Activated naive CD4-positive, alpha-beta T cell treated with anti-CD3 and anti-CD28 coated beads, Interleukin-2, amount 10 ng/mL, durations not matched to agents 7 days and 5 days (primary cell): ENCODE measurements around the gene OR4D2.

Experiments used
- CTCF ChIA-PET: fragments of 350-600 bp; sonication (Branson Sonifier 250); formaldehyde crosslinking; loops from one replicate; lab custom pipeline; 2021; ENCODE audit warnings: antibody characterized with exemption; lab: Charles Lee
- DNase-seq: peaks from one replicate; pipeline ENCODE4 v3.0.0-alpha.2; 2020
- H3K27ac Mint-ChIP-seq: one replicate; pipeline ENCODE4 v1.8.0; 2021; ENCODE audit warnings: mild to moderate bottlenecking, moderate library complexity, mixed read lengths
- H3K27me3 Mint-ChIP-seq: one replicate; pipeline ENCODE4 v1.8.0; 2021; ENCODE audit warnings: mild to moderate bottlenecking, mixed read lengths
- H3K36me3 Mint-ChIP-seq: one replicate; pipeline ENCODE4 v1.8.0; 2021; ENCODE audit warnings: mixed read lengths
- H3K4me1 Mint-ChIP-seq: one replicate; pipeline ENCODE4 v1.8.0; 2021; ENCODE audit warnings: mixed read lengths
- H3K4me3 Mint-ChIP-seq: one replicate; pipeline ENCODE4 v1.8.0; 2021; ENCODE audit warnings: mild to moderate bottlenecking, moderate library complexity, mixed read lengths
- H3K9me3 Mint-ChIP-seq: one replicate; pipeline ENCODE4 v1.8.0; 2021; ENCODE audit warnings: mixed read lengths

The OR4D2 gene

GRCh38 chr17:58204796-58205195, 38.0 kb downstream of the OR4D2 start:
- DNase-seq, result no peak
- Mint-ChIP-seq H3K4me1 (peaks cover under 1% of the 10 kb centered on the region), H3K27ac (no peak overlapping the region)

GRCh38 chr17:58205936-58206335, 39.2 kb downstream of the OR4D2 start:
- peaks cover 7% of the 10 kb centered on the region for H3K27me3 Mint-ChIP-seq
- H3K4me3 Mint-ChIP-seq, result no peak overlapping the region
- peaks cover 10% of the 10 kb centered on the region for H3K4me1 Mint-ChIP-seq
- H3K27ac Mint-ChIP-seq, result no peak overlapping the region
- no peak for DNase-seq
- peaks cover 10% of the 10 kb centered on the region for H3K36me3 Mint-ChIP-seq
- CTCF ChIA-PET, result no interaction called here
- H3K9me3 Mint-ChIP-seq, result no peaks in the 10 kb centered on the region

More at GRCh38 chr17:58204796-58205195, 38.0 kb downstream of the OR4D2 start:
- Mint-ChIP-seq H3K27me3 (peaks cover 12% of the 10 kb centered on the region), H3K36me3 (peaks cover 2% of the 10 kb centered on the region), H3K9me3 (no peaks in the 10 kb centered on the region), H3K4me3 (no peak overlapping the region)
- CTCF ChIA-PET, result interaction anchor here (1.3 kb wide), 1 partner anchor 10 kb away, joined by 5 read pairs; no protein-coding TSS in a partner anchor

GRCh38 chr17:58207451-58207850, 40.7 kb downstream of the OR4D2 start:
- Mint-ChIP-seq H3K27ac (no peak overlapping the region), H3K36me3 (peaks cover 13% of the 10 kb centered on the region), H3K9me3 (no peaks in the 10 kb centered on the region), H3K4me1 (peaks cover 12% of the 10 kb centered on the region), H3K27me3 (peaks cover 4% of the 10 kb centered on the region), H3K4me3 (no peak overlapping the region)
- CTCF ChIA-PET, result no interaction called here
- no peak for DNase-seq

- Mint-ChIP-seq H3K36me3 (peaks cover 14% of the 10 kb centered on the region), H3K4me3 (no peak overlapping the region), H3K27ac (no peak overlapping the region), H3K27me3 (no peaks in the 10 kb centered on the region), H3K9me3 (no peaks in the 10 kb centered on the region), H3K4me1 (peaks cover 12% of the 10 kb centered on the region)
- CTCF ChIA-PET, result no interaction called here
- DNase-seq, result no peak
Observed at GRCh38 chr17:58208344-58208743, 41.6 kb downstream of the OR4D2 start.

GRCh38 chr17:58210922-58211321, 44.1 kb downstream of the OR4D2 start:
- DNase-seq, result no peak
- Mint-ChIP-seq H3K27me3 (no peaks in the 10 kb centered on the region), H3K27ac (no peak overlapping the region), H3K36me3 (peaks cover 17% of the 10 kb centered on the region), H3K4me1 (peaks cover 12% of the 10 kb centered on the region), H3K9me3 (no peaks in the 10 kb centered on the region), H3K4me3 (no peak overlapping the region)
- CTCF ChIA-PET, result interaction anchor here (1.6 to 2.4 kb wide), 2 partner anchors 10 to 11 kb away, joined by 3 to 7 read pairs; no protein-coding TSS in a partner anchor

- DNase-seq, result no peak
- H3K4me3 Mint-ChIP-seq, result no peak overlapping the region
- H3K27ac Mint-ChIP-seq, result no peak overlapping the region
- H3K27me3 Mint-ChIP-seq, result no peaks in the 10 kb centered on the region
- H3K9me3 Mint-ChIP-seq, result no peaks in the 10 kb centered on the region
- peaks cover 29% of the 10 kb centered on the region for H3K4me1 Mint-ChIP-seq
- H3K36me3 Mint-ChIP-seq, result peaks cover 8% of the 10 kb centered on the region
- CTCF ChIA-PET, result interaction anchor here (1.1 to 3.5 kb wide), 3 partner anchors 11 to 23 kb away, joined by 3 to 17 read pairs (median 3); no protein-coding TSS in a partner anchor
Observed at GRCh38 chr17:58215685-58216084, 48.9 kb downstream of the OR4D2 start.

GRCh38 chr17:58217766-58218165, 51.0 kb downstream of the OR4D2 start:
- DNase-seq, result no peak
- Mint-ChIP-seq H3K36me3 (peaks cover 3% of the 10 kb centered on the region), H3K9me3 (no peaks in the 10 kb centered on the region), H3K27me3 (no peaks in the 10 kb centered on the region), H3K4me1 (peaks cover 27% of the 10 kb centered on the region), H3K27ac (no peak overlapping the region), H3K4me3 (peak overlapping the region; percentile 43)
- CTCF ChIA-PET, result interaction anchor here (1.0 to 3.5 kb wide), 2 partner anchors 18 to 209 kb away, joined by 4 to 17 read pairs; no protein-coding TSS in a partner anchor

GRCh38 chr17:58219007-58219788, 52.4 kb downstream of the OR4D2 start, which contains the start of gene MKS1:
Gene MKS1, minus strand, starts transcription at chr17:58219255. Its CDS starts 25 bp downstream, at chr17:58219230.
- H3K4me1 Mint-ChIP-seq, result peaks cover 27% of the 10 kb centered on the region
- peak within 1 kb of the TSS; percentile 95 for H3K27ac Mint-ChIP-seq
- H3K9me3 Mint-ChIP-seq, result no peaks in the 10 kb centered on the region
- no peaks in the 10 kb centered on the region for H3K27me3 Mint-ChIP-seq
- DNase-seq, result peak; percentile 97
- H3K36me3 Mint-ChIP-seq, result peaks cover 3% of the 10 kb centered on the region
- H3K4me3 Mint-ChIP-seq, result peak within 1 kb of the TSS; percentile 95
- CTCF ChIA-PET, result interaction anchor here (0.7 to 1.9 kb wide), 3 partner anchors 9 to 12 kb away, joined by 3 to 5 read pairs (median 4); no protein-coding TSS in a partner anchor

- DNase-seq, result no peak
- Mint-ChIP-seq H3K4me1 (peaks cover 27% of the 10 kb centered on the region), H3K27ac (peak overlapping the region; percentile 95), H3K4me3 (peak overlapping the region; percentile 95), H3K27me3 (no peaks in the 10 kb centered on the region), H3K9me3 (no peaks in the 10 kb centered on the region), H3K36me3 (peaks cover 3% of the 10 kb centered on the region)
- CTCF ChIA-PET, result interaction anchor here (0.7 to 1.9 kb wide), 3 partner anchors 9 to 11 kb away, joined by 3 to 5 read pairs (median 4); no protein-coding TSS in a partner anchor
Observed at GRCh38 chr17:58219789-58220183, 53.0 kb downstream of the OR4D2 start.
